Measurements from ENCODE around the gene GABRR2.

Gene GABRR2

DNA sequence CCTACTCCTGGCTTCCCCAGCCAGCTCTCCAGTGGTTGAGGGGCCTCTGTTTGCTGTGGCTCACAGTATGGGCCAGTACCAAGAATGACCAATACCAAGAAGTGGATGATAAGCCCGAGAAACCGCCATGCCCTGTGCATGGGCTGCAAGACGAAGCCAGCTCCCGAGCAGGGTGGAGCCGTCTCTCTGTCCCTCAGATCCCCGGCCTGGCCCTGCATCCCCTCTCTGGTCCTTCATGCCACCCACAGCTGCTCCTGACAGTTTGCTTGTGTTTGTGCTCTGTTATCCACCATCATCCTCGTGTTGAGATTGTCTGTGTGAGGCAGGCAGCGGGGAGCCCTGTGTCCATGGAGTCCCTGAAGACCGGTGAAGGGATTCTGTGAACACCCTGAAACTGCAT lies 36.1 kb downstream of the GABRR2 start:
- no peak overlapping the region for H3K4me3 ChIP-seq (ENCODE audit: low read length)
- WGBS (ENCODE audit: insufficient coverage, insufficient read length) = no CpG with 5 or more reads among the region's 9 CpGs
- DNase-seq (ENCODE audit: low read depth, low spot score) = no peak
- H3K36me3 ChIP-seq (ENCODE audit: control insufficient read depth, insufficient read depth, low read length) = no peaks in the 10 kb centered on the region
- H3K9me3 ChIP-seq (ENCODE audit: control insufficient read depth, insufficient read depth, low read length) = no peaks in the 10 kb centered on the region
- no peak overlapping the region for H3K27ac ChIP-seq (ENCODE audit: low read length)
- H3K27me3 ChIP-seq (ENCODE audit: control insufficient read depth, insufficient read depth, low read length) = no peaks in the 10 kb centered on the region
- no peaks in the 10 kb centered on the region for H3K4me1 ChIP-seq (ENCODE audit: control insufficient read depth, insufficient read depth, low read length)

DNA sequence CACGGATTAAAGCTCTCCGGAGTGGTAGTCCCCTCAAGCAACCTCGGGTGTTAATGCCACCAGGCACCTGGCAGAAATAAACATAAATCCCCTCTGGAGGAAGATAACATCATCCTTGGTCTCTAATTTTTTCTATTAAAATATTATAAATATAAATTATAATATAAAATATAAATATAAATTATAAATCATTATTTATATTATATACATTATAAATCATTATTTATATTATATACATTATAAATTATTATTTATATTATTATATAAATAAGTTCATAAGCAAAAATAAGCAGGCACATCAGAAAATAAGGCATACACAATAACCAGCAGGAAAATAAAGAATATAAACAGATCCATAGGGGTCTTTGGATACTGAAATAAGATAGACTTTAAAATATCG lies 39.2 kb downstream of the GABRR2 start:
- no peaks in the 10 kb centered on the region; the same call in 1 of the 2 replicates for H3K4me1 ChIP-seq (ENCODE audit: control insufficient read depth, insufficient read depth, low read length)
- H3K27ac ChIP-seq (ENCODE audit: low read length) = no peak overlapping the region
- H3K36me3 ChIP-seq (ENCODE audit: control insufficient read depth, insufficient read depth, low read length) = no peaks in the 10 kb centered on the region
- DNase-seq (ENCODE audit: low read depth, low spot score) = no peak
- no peaks in the 10 kb centered on the region for H3K27me3 ChIP-seq (ENCODE audit: control insufficient read depth, insufficient read depth, low read length)
- no peak overlapping the region for H3K4me3 ChIP-seq (ENCODE audit: low read length)
- no peaks in the 10 kb centered on the region for H3K9me3 ChIP-seq (ENCODE audit: control insufficient read depth, insufficient read depth, low read length)
- no CpG with 5 or more reads among the region's 4 CpGs for WGBS (ENCODE audit: insufficient coverage, insufficient read length)

DNA sequence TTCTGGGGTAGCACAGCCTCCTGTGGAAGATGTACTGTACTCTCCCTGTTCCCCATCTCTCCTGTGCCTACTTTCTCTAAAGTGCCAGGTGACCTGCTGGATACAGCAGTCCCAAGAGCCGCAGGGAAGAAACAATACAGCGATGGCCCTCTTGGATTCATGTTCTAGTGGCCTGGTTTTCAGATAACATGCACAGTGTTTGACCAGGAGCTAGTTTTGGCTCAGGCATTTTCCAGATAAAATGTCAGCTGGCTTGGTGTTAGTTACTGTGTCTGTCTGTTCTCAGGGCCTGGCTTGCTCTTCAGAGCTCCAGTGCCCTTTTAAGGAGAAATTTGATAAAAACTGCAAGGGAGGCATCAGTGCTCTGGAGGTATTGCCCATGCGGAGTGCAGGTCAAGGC lies 41.3 kb downstream of the GABRR2 start:
- no peaks in the 10 kb centered on the region for H3K36me3 ChIP-seq (ENCODE audit: control insufficient read depth, insufficient read depth, low read length)
- WGBS (ENCODE audit: insufficient coverage, insufficient read length) = no CpG with 5 or more reads among the region's 3 CpGs
- DNase-seq (ENCODE audit: low read depth, low spot score) = no peak
- no peak overlapping the region for H3K4me3 ChIP-seq (ENCODE audit: low read length)
- H3K9me3 ChIP-seq (ENCODE audit: control insufficient read depth, insufficient read depth, low read length) = no peaks in the 10 kb centered on the region
- no peaks in the 10 kb centered on the region; the same call in 1 of the 2 replicates for H3K4me1 ChIP-seq (ENCODE audit: control insufficient read depth, insufficient read depth, low read length)
- no peak overlapping the region for H3K27ac ChIP-seq (ENCODE audit: low read length)
- no peaks in the 10 kb centered on the region for H3K27me3 ChIP-seq (ENCODE audit: control insufficient read depth, insufficient read depth, low read length)

DNA sequence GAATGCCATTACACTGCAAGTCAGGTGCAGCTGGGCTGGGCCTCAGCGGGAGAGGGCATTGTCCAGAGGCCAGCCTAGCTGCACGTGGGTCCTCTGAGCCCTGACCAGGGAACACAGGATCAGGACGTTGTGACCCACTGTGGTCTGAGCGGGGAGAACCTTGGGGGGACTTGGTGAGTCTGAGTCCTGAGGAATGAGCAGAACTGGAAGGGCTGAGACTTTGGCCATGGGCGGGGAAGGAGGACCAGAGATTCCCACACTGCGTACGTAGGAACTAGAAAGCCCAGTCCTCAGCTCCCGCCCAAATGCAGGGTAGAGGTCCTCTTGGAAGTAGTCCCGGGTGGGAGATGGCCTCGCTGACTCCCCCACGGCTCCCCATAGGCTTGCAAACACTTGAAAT lies 42.5 kb downstream of the GABRR2 start:
- H3K4me1 ChIP-seq (ENCODE audit: control insufficient read depth, insufficient read depth, low read length) = no peaks in the 10 kb centered on the region; the same call in 1 of the 2 replicates
- no peaks in the 10 kb centered on the region for H3K9me3 ChIP-seq (ENCODE audit: control insufficient read depth, insufficient read depth, low read length)
- H3K4me3 ChIP-seq (ENCODE audit: low read length) = no peak overlapping the region
- no CpG with 5 or more reads among the region's 11 CpGs for WGBS (ENCODE audit: insufficient coverage, insufficient read length)
- no peak overlapping the region for H3K27ac ChIP-seq (ENCODE audit: low read length)
- H3K27me3 ChIP-seq (ENCODE audit: control insufficient read depth, insufficient read depth, low read length) = no peaks in the 10 kb centered on the region
- no peak for DNase-seq (ENCODE audit: low read depth, low spot score)
- H3K36me3 ChIP-seq (ENCODE audit: control insufficient read depth, insufficient read depth, low read length) = no peaks in the 10 kb centered on the region

DNA sequence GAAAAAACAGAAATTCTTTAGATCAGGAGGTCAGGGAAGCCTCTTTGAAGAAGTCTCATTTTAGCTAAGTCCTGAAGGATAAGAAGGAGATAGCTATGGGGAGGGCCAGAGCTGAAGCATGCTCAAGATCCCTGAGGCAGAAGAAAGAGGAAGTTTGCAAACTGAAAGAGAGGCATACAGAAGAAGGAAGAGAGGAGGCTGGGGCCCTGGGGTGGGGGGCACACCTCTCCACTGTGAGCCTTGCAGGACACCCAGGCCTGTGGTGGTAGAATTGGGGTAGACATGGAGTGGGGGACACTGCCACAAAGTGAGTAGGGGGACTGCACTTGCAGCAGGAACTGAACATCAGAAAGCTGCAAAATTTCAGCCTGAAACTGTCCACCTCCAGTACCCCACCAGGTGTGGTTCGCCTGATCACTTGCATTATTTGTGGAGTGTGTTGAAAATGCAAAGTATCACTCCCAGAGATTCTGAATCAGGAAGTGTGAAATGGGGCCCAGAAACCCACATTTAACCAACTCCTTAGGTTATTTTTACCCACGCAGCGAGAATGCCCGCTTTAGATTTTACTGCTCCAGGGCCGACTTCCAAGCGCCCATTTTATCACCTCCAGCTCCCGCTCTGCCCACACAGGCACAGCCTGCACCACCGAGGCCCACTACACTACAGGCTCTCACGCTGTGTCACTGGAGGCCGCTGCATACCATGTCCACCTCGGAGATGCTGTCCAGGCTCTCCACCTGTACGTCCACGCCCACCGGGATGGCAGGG lies 44.0 kb downstream of the GABRR2 start:
- H3K4me1 ChIP-seq (ENCODE audit: control insufficient read depth, insufficient read depth, low read length) = no peaks in the 10 kb centered on the region; the same call in 1 of the 2 replicates
- no peaks in the 10 kb centered on the region for H3K27me3 ChIP-seq (ENCODE audit: control insufficient read depth, insufficient read depth, low read length)
- DNase-seq (ENCODE audit: low read depth, low spot score) = no peak
- no CpG with 5 or more reads among the region's 14 CpGs for WGBS (ENCODE audit: insufficient coverage, insufficient read length)
- H3K36me3 ChIP-seq (ENCODE audit: control insufficient read depth, insufficient read depth, low read length) = no peaks in the 10 kb centered on the region
- no peak overlapping the region for H3K4me3 ChIP-seq (ENCODE audit: low read length)
- H3K27ac ChIP-seq (ENCODE audit: low read length) = no peak overlapping the region
- no peaks in the 10 kb centered on the region for H3K9me3 ChIP-seq (ENCODE audit: control insufficient read depth, insufficient read depth, low read length)

DNA sequence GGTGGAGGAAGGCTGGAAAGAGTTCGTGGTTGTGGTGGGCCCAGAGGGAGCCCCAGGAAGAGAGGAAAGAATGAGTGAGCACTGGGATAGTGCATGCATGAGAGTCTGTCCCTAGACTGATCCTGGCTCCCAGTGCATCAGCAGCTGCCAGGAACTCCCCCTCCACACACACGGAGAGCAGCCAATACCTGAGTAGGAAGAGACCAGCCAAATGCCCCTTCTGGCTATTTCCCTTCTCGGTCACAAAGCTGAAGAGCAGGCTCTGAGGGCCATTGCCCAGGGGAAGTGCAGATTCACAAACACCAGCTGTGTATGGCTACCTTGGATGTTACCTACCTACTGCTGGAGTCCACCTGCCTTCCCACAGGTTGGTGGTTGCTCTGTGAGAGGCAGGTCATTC lies 45.1 kb downstream of the GABRR2 start:
- H3K9me3 ChIP-seq (ENCODE audit: control insufficient read depth, insufficient read depth, low read length) = no peaks in the 10 kb centered on the region
- no CpG with 5 or more reads among the region's 3 CpGs for WGBS (ENCODE audit: insufficient coverage, insufficient read length)
- no peaks in the 10 kb centered on the region for H3K27me3 ChIP-seq (ENCODE audit: control insufficient read depth, insufficient read depth, low read length)
- no peak overlapping the region for H3K27ac ChIP-seq (ENCODE audit: low read length)
- DNase-seq (ENCODE audit: low read depth, low spot score) = no peak
- no peaks in the 10 kb centered on the region for H3K36me3 ChIP-seq (ENCODE audit: control insufficient read depth, insufficient read depth, low read length)
- no peak overlapping the region for H3K4me3 ChIP-seq (ENCODE audit: low read length)
- H3K4me1 ChIP-seq (ENCODE audit: control insufficient read depth, insufficient read depth, low read length) = no peaks in the 10 kb centered on the region; the same call in 1 of the 2 replicates

DNA sequence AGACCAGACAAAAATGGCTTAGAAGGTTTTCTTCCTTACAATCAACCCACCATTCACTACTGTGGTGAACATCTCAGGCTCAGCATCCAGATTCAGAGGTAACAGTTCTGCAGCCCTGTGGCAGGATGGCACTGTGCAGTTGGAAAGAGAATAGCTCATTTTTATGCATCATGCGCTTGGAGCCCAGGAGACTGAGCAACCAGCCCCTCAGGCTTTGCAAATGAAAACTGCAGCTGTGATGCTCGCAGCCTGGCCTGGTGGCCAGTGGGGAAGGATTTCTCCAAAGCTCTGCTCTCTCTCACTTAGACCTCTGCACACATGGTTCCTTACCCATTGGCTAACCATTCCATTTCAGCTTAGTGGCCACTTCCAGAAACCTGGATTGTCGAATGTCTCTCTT lies 45.8 kb downstream of the GABRR2 start:
- no peaks in the 10 kb centered on the region for H3K27me3 ChIP-seq (ENCODE audit: control insufficient read depth, insufficient read depth, low read length)
- DNase-seq (ENCODE audit: low read depth, low spot score) = no peak
- H3K36me3 ChIP-seq (ENCODE audit: control insufficient read depth, insufficient read depth, low read length) = no peaks in the 10 kb centered on the region
- H3K9me3 ChIP-seq (ENCODE audit: control insufficient read depth, insufficient read depth, low read length) = no peaks in the 10 kb centered on the region
- no peaks in the 10 kb centered on the region; the same call in 1 of the 2 replicates for H3K4me1 ChIP-seq (ENCODE audit: control insufficient read depth, insufficient read depth, low read length)
- no CpG with 5 or more reads among the region's 3 CpGs for WGBS (ENCODE audit: insufficient coverage, insufficient read length)
- H3K4me3 ChIP-seq (ENCODE audit: low read length) = no peak overlapping the region
- no peak overlapping the region for H3K27ac ChIP-seq (ENCODE audit: low read length)

DNA sequence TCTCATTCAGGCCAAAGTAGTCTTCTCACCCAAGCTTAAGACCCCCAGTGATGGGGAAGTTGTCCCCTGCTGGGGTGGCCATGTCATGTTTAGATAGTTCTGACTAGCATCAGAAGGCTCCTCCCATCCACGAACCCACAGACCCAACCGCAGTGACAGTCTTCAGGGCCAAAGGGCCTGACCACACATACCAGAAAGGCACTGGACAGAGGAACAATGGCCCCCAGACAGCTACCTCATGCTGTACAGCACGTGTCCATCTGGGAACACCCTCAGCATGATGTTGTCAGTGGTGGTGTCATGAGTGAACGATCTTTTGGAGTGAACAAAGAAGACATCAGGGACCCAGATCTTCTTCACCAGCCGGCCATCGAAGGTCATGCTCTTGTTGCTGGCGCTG lies 46.3 kb downstream of the GABRR2 start:
- H3K36me3 ChIP-seq (ENCODE audit: control insufficient read depth, insufficient read depth, low read length) = no peaks in the 10 kb centered on the region
- H3K4me1 ChIP-seq (ENCODE audit: control insufficient read depth, insufficient read depth, low read length) = no peaks in the 10 kb centered on the region; the same call in 1 of the 2 replicates
- H3K27ac ChIP-seq (ENCODE audit: low read length) = no peak overlapping the region
- H3K27me3 ChIP-seq (ENCODE audit: control insufficient read depth, insufficient read depth, low read length) = no peaks in the 10 kb centered on the region
- no peak for DNase-seq (ENCODE audit: low read depth, low spot score)
- H3K4me3 ChIP-seq (ENCODE audit: low read length) = no peak overlapping the region
- no peaks in the 10 kb centered on the region for H3K9me3 ChIP-seq (ENCODE audit: control insufficient read depth, insufficient read depth, low read length)
- WGBS (ENCODE audit: insufficient coverage, insufficient read length) = no CpG with 5 or more reads among the region's 7 CpGs

DNA sequence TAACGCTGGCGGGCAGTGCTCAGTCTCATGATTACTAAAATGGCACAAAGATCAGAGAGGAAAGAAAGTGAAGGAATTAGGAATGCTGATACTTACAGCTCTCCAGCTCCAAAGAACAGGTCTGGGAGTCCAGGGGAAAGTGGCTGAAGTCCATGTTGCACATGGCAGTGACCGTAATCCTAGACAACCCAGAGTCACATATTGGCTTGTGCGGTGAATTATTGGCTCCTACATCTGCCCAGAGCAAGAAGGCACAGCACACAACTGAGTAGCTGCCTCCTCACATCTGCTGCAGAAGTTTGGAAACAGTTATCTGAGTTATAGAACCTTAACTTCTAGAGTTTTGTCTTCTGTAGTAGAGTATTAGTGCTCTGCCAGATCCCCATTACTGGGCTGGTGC lies 47.2 kb downstream of the GABRR2 start:
- no peak for DNase-seq (ENCODE audit: low read depth, low spot score)
- H3K27ac ChIP-seq (ENCODE audit: low read length) = no peak overlapping the region
- no CpG with 5 or more reads among the region's 4 CpGs for WGBS (ENCODE audit: insufficient coverage, insufficient read length)
- no peaks in the 10 kb centered on the region for H3K27me3 ChIP-seq (ENCODE audit: control insufficient read depth, insufficient read depth, low read length)
- H3K9me3 ChIP-seq (ENCODE audit: control insufficient read depth, insufficient read depth, low read length) = no peaks in the 10 kb centered on the region
- H3K4me3 ChIP-seq (ENCODE audit: low read length) = no peak overlapping the region
- no peaks in the 10 kb centered on the region; the same call in 1 of the 2 replicates for H3K4me1 ChIP-seq (ENCODE audit: control insufficient read depth, insufficient read depth, low read length)
- no peaks in the 10 kb centered on the region for H3K36me3 ChIP-seq (ENCODE audit: control insufficient read depth, insufficient read depth, low read length)

DNA sequence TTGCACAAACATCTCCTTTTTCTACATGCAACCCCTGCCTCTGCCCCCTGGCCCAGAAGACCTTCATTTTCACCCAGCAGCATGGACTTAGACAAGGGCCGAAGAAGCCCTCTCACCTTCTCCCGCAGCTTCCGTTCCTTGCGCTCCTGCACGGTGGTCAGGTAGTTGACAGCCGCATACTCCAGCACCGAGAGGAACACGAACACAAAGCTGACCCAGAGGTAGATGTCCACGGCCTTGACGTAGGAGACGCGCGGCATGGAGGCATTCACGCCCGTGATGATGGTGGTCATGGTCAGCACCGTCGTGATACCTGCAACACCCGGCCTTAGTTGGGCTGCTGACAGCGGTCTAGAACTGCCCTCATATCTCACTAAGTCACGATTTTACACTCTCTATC lies 50.8 kb downstream of the GABRR2 start:
- H3K4me3 ChIP-seq (ENCODE audit: low read length) = no peak overlapping the region
- H3K27me3 ChIP-seq (ENCODE audit: control insufficient read depth, insufficient read depth, low read length) = no peaks in the 10 kb centered on the region
- no peak overlapping the region for H3K27ac ChIP-seq (ENCODE audit: low read length)
- no CpG with 5 or more reads among the region's 20 CpGs for WGBS (ENCODE audit: insufficient coverage, insufficient read length)
- no peaks in the 10 kb centered on the region for H3K9me3 ChIP-seq (ENCODE audit: control insufficient read depth, insufficient read depth, low read length)
- no peaks in the 10 kb centered on the region for H3K36me3 ChIP-seq (ENCODE audit: control insufficient read depth, insufficient read depth, low read length)
- DNase-seq (ENCODE audit: low read depth, low spot score) = no peak
- H3K4me1 ChIP-seq (ENCODE audit: control insufficient read depth, insufficient read depth, low read length) = no peaks in the 10 kb centered on the region

DNA sequence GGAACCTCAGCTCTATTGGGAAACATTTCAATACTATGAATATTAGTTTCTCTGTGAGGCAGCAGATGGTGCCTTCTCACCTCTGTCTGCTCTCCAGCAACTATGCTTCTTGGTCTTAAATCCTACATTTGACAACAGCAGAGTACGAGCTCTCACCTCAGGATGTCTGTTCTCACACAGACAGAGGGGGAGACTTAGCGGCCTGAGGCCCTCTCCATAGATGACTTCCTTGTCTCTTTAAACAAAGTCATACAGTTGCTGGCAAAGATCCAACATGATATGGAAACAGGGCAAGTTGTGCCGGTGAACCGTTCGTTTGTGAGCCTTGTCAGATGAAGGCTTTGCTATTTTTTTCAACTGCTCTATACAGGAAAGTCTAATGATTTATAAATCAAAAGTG lies 54.3 kb downstream of the GABRR2 start:
- Histone ChIP-seq H3K27ac (ENCODE audit: low read length) (no peak overlapping the region), H3K4me3 (ENCODE audit: low read length) (no peak overlapping the region), H3K4me1 (ENCODE audit: control insufficient read depth, insufficient read depth, low read length) (no peaks in the 10 kb centered on the region), H3K36me3 (ENCODE audit: control insufficient read depth, insufficient read depth, low read length) (no peaks in the 10 kb centered on the region), H3K27me3 (ENCODE audit: control insufficient read depth, insufficient read depth, low read length) (no peaks in the 10 kb centered on the region), H3K9me3 (ENCODE audit: control insufficient read depth, insufficient read depth, low read length) (no peaks in the 10 kb centered on the region)
- WGBS (ENCODE audit: insufficient coverage, insufficient read length) = no CpG with 5 or more reads among the region's 5 CpGs
- DNase-seq (ENCODE audit: low read depth, low spot score) = no peak

Data from iPS DF 6.9 (cell line).